Measurements from ENCODE around the gene CHST1.

CHST1 gene

DNA sequence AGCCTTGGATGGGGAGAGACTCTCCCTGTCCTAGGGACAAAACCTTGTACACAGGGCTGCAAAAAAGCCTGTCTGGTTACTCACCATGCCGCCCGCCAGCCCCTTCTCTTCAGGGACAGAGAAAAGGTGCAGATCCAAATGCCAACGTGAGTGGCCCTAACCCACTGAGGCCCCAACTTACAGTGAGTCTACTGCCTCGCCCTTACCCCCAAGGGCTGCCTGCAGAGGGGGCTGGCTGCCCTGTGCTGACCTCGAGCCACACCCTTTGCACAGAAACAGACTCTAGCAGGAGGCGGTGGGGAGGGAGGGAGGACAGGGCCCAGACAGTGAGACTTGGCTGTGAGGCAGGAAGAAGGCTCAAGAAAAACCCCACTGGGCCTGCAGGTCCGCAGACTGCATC is 13.6 kb upstream of the CHST1 start:
- in situ Hi-C loops (cut with HindIII; ENCODE audit: low pct_ligation_motif_present, low sequenced_read_pairs) = no loop called here
- DNase-seq = no peak
- Histone ChIP-seq H3K27me3 (replicated peaks) (no peaks in the 10 kb centered on the region), H3K36me3 (replicated peaks) (no peaks in the 10 kb centered on the region), H3K4me3 (ENCODE audit: low read depth, low read length) (no peak overlapping the region), H3K27ac (no peak overlapping the region)
- no peak for TF ChIP-seq CTCF (IDR thresholded peaks at IDR 0.05; ENCODE audit: low read depth, low read length, missing control alignments)

- H3K27me3 ChIP-seq (replicated peaks) = no peaks in the 10 kb centered on the region
- no peak for DNase-seq
- TF ChIP-seq CTCF (IDR thresholded peaks at IDR 0.05; ENCODE audit: low read depth, low read length, missing control alignments) = no peak
- no peak overlapping the region for H3K27ac ChIP-seq
- in situ Hi-C loops (cut with HindIII; ENCODE audit: low pct_ligation_motif_present, low sequenced_read_pairs) = no loop called here
- H3K36me3 ChIP-seq (replicated peaks) = no peaks in the 10 kb centered on the region
- H3K4me3 ChIP-seq (ENCODE audit: low read depth, low read length) = no peak overlapping the region
These were observed 12.5 kb upstream of the CHST1 start for GRCh38 chr11:45677770-45678512.

DNA sequence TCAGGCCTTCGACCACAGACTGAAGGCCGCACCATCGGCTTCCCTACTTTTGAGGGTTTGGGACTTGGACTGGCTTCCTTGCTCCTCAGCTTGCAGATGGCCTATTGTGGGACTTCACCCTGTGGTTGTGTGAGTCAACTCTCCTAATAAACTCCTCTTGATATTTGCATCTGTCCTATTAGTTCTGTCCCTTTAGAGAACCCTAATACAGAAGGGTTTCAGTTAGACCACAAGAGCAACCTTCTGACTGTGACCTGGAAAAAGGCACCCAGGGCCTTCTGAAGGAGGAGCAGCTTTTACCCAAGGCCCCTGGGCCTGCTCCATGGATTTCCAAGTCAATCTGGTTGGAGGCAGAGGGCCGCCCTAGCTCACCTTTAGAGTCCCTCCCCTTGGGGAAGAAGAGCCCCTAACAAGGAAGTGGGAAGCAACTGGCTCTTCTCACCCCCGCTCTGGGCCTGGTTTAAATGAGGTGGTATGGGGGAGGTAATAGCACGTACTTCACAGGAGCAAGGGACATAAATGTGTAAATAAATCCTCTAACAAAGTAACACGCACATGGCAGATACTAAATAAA is 11.2 kb upstream of the CHST1 start:
- no peak overlapping the region for H3K4me3 ChIP-seq (ENCODE audit: low read depth, low read length)
- TF ChIP-seq CTCF (IDR thresholded peaks at IDR 0.05; ENCODE audit: low read depth, low read length, missing control alignments) = no peak
- H3K36me3 ChIP-seq (replicated peaks) = no peaks in the 10 kb centered on the region
- no peaks in the 10 kb centered on the region for H3K27me3 ChIP-seq (replicated peaks)
- in situ Hi-C loops (cut with HindIII; ENCODE audit: low pct_ligation_motif_present, low sequenced_read_pairs) = no loop called here
- H3K27ac ChIP-seq = no peak overlapping the region
- no peak for DNase-seq

- no peak overlapping the region for H3K4me3 ChIP-seq (ENCODE audit: low read depth, low read length)
- no peaks in the 10 kb centered on the region for H3K36me3 ChIP-seq (replicated peaks)
- no peak overlapping the region for H3K27ac ChIP-seq
- TF ChIP-seq CTCF (IDR thresholded peaks at IDR 0.05; ENCODE audit: low read depth, low read length, missing control alignments) = no peak
- no peak for DNase-seq
- in situ Hi-C loops (cut with HindIII; ENCODE audit: low pct_ligation_motif_present, low sequenced_read_pairs) = no loop called here
- no peaks in the 10 kb centered on the region for H3K27me3 ChIP-seq (replicated peaks)
These were observed 10.2 kb upstream of the CHST1 start for GRCh38 chr11:45675646-45676045.

GRCh38 chr11:45674481-45675190 is 9.2 kb upstream of the CHST1 start:
- no peaks in the 10 kb centered on the region for H3K27me3 ChIP-seq (replicated peaks)
- H3K4me3 ChIP-seq (ENCODE audit: low read depth, low read length) = no peak overlapping the region
- no peak for TF ChIP-seq CTCF (IDR thresholded peaks at IDR 0.05; ENCODE audit: low read depth, low read length, missing control alignments)
- in situ Hi-C loops (cut with HindIII; ENCODE audit: low pct_ligation_motif_present, low sequenced_read_pairs) = loop anchor here (25.0 kb wide), 1 partner anchor 287 kb away; no protein-coding TSS in a partner anchor
- no peaks in the 10 kb centered on the region for H3K36me3 ChIP-seq (replicated peaks)
- no peak overlapping the region for H3K27ac ChIP-seq
- no peak for DNase-seq
